Measurements from ENCODE around the gene FBXO15.
A peak's percentile ranks its signal among the peaks of the same experiment; 100 is the strongest.

Gene FBXO15

DNA sequence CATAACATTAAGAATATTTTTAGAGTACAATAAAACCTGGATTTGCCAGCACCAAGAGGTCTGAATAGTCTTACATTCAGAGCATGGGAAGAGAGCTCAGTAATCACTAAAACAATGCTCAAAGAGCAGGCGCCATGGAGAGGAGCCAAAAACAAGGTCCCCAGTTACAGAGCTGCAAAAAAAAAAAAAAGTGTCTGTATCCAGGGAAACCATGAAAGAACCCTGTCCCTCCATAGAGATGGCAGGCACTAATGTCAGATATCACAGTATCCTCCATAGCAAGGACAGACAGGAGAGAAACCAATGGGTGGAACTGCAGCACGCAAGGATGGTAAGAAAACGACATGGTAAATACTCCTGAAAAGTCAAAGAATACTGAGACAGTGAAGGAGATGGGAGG lies 19.5 kb downstream of the FBXO15 start:
- in situ Hi-C loops (cut with MboI; ENCODE audit: low pct_unique_long_range_greater_than_20kb, low sequenced_read_pairs, unreplicated experiment), result no loop called here
- DNase-seq (ENCODE audit: low spot score), result no peak
- TF ChIP-seq, protein P1, sequence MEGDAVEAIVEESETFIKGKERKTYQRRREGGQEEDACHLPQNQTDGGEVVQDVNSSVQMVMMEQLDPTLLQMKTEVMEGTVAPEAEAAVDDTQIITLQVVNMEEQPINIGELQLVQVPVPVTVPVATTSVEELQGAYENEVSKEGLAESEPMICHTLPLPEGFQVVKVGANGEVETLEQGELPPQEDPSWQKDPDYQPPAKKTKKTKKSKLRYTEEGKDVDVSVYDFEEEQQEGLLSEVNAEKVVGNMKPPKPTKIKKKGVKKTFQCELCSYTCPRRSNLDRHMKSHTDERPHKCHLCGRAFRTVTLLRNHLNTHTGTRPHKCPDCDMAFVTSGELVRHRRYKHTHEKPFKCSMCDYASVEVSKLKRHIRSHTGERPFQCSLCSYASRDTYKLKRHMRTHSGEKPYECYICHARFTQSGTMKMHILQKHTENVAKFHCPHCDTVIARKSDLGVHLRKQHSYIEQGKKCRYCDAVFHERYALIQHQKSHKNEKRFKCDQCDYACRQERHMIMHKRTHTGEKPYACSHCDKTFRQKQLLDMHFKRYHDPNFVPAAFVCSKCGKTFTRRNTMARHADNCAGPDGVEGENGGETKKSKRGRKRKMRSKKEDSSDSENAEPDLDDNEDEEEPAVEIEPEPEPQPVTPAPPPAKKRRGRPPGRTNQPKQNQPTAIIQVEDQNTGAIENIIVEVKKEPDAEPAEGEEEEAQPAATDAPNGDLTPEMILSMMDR (IDR thresholded peaks at IDR 0.05; ENCODE audit: extremely low read depth, insufficient read depth, missing control alignments), result no peak

DNA sequence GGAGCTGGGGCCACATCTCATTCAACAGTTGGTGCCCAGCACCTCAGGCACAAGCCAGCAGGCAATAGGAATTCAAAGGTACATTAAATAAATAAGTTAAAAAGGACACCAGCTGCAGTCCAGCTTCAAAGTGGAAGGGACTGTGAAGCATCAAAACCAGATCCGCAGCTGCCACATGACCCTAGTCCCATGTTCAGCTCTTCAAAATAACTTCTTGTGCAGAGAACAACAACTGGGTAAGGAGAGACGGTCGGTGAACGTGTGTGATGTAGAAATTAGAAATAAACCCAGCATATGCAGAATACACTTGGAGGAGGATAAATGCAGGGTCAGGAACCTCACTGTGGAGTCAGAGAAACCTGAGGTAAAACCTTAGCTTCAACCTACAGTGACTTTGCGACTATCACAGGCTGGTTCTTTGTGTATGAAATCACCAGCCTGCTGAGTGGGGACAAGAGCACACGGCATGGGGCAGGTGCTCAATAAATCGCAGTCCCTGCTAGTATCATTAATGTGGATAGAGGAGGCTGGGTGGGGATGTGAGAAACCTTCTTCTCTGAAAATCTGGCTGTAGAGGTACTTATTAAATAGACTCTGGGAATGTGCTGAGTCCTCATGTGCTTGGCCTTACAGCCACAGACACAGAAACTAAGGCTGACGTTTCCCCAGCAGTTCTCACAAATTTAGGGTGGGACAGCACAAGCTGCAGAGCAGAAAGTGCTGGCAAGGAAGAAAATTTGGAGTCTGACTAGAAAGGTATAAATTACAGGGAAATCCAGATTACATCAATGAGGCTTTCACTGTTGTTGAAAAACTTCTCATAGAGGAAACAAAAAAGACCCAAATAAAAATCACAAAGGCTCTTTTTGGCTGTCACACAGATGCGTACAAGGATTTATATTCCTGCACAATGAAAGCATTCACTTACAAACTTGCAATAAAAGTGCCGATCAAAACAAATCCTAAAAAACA lies 20.7 kb downstream of the FBXO15 start:
- no peak for DNase-seq (ENCODE audit: low spot score)

DNA sequence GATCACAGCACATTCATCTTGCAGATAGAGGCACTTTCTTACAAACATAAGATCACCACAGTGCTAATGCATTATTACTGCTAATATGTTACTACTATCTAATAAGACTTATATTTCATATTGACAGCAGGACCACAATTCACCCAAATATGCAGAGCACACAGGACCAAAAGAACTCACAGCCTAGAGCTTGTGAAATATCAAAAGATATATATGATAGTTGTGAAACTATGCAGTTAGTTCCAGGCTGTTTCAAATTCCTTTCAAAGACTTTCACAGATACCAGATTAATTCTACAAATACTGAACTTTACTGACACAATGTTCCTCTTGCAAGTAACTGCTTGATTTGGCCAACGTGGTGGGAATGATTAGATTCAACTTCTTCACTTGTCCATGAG lies 23.0 kb downstream of the FBXO15 start:
- TF ChIP-seq, protein P1 (IDR thresholded peaks at IDR 0.05; ENCODE audit: extremely low read depth, insufficient read depth, missing control alignments), result no peak
- in situ Hi-C loops (cut with MboI; ENCODE audit: low pct_unique_long_range_greater_than_20kb, low sequenced_read_pairs, unreplicated experiment), result no loop called here
- no peak for DNase-seq (ENCODE audit: low spot score)

More for the DNA sequence above, 20.7 kb downstream of the FBXO15 start:
- TF ChIP-seq, protein P1 (IDR thresholded peaks at IDR 0.05; ENCODE audit: extremely low read depth, insufficient read depth, missing control alignments), result no peak
- in situ Hi-C loops (cut with MboI; ENCODE audit: low pct_unique_long_range_greater_than_20kb, low sequenced_read_pairs, unreplicated experiment), result no loop called here

DNA sequence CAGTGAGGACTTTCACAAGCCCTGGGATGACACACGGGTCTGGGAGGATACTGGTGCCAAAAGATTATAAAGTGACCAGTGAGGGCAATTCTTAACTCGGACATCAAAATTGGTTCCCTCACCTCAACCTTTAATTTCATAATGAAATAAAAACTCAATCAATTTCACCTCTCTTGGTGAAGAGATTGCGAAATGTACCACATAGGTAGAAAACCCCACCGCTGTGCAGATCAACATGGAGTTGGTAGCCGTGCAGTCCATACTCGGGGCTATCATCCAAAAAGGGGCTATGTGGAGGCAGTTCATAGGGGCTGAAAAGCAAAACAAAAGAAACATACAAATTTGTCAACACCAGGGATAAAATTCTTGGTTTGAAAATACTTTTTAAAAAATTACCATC lies 24.4 kb downstream of the FBXO15 start:
- TF ChIP-seq, protein P1 (IDR thresholded peaks at IDR 0.05; ENCODE audit: extremely low read depth, insufficient read depth, missing control alignments), result no peak
- DNase-seq (ENCODE audit: low spot score), result no peak
- in situ Hi-C loops (cut with MboI; ENCODE audit: low pct_unique_long_range_greater_than_20kb, low sequenced_read_pairs, unreplicated experiment), result no loop called here

DNA sequence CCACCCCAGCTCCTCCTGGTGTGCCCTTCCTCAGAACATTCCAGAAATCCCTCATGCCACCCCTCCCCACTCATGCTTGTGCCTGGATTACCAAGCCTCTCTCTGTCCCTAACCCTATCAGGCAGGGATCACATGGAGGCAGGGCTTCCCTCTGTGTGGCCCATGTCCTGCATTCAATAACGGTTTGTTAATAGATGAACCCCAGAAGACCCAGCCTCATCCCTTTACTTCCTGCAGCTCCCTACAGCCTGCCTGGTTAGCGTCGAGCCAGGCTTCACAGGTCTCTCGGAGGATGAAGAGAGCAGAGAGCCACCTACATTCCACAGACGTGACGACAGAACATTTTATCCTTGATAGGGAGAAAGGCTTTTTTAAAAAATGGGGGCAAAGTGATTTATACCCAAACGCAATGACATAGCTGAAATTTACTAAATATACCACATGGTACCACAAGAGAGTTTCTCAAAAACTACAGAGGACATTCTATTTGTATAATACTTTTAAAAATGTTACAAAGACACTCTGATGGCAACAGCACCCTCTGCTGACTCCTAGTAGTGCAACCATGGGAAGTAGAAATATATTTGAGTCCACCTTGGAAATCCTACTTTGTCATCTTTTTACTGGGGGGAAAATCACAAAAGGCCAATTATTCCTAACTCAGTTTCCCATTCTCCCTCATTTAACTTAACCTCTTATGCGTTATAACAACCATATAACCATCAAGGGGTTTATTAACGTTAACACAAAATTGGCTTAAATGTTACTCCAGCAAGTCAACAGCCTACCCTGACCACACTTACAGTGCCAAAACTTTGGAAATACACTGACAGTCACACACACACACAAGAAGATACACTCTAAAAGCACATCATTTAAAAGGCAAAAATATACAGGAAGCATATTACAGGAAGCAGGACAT lies 30.7 kb downstream of the FBXO15 start:
- DNase-seq (ENCODE audit: low spot score), result no peak
- in situ Hi-C loops (cut with MboI; ENCODE audit: low pct_unique_long_range_greater_than_20kb, low sequenced_read_pairs, unreplicated experiment), result no loop called here
- TF ChIP-seq, protein P1 (IDR thresholded peaks at IDR 0.05; ENCODE audit: extremely low read depth, insufficient read depth, missing control alignments), result peak; percentile 62

DNA sequence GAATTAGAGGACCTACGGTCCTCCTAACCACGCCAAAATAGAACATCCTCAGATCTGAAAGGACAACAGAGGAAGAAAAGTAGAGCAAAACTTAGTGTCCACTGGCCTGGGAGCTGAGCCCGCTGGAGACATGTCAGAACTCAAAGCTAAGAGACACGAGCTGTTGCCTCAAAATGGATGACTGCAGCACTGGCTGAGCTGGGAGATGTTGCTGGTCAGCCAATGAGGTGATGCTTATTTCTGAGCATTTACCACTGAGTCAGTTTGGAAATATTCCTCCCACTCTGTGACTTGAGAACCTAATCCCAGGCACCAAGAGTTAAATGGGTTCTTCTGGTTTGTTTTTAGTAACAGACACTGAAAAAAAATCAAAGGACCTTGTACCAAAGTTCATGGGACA lies 32.6 kb downstream of the FBXO15 start:
- TF ChIP-seq, protein P1 (IDR thresholded peaks at IDR 0.05; ENCODE audit: extremely low read depth, insufficient read depth, missing control alignments), result no peak
- no peak for DNase-seq (ENCODE audit: low spot score)
- in situ Hi-C loops (cut with MboI; ENCODE audit: low pct_unique_long_range_greater_than_20kb, low sequenced_read_pairs, unreplicated experiment), result no loop called here
